DMS 273 (cell line): ENCODE measurements around the gene FADS3.

Experiments
- DNase-seq: peaks from one replicate; lab custom pipeline; 2025; ENCODE audit not compliant: unreplicated experiment; lab: John Stamatoyannopoulos, UW

FADS3 gene

GRCh38 chr11:61914471-61915171 is 23.3 kb upstream of the FADS3 start:
- DNase-seq, result no peak

GRCh38 chr11:61913699-61914395 is 22.5 kb upstream of the FADS3 start:
- no peak for DNase-seq

GRCh38 chr11:61912991-61913698 is 21.8 kb upstream of the FADS3 start:
- no peak for DNase-seq

GRCh38 chr11:61912530-61912898 is 21.2 kb upstream of the FADS3 start:
- DNase-seq, result no peak

- no peak for DNase-seq
Measured at GRCh38 chr11:61911701-61912529, 20.6 kb upstream of the FADS3 start.

GRCh38 chr11:61911128-61911700 is 19.9 kb upstream of the FADS3 start:
- no peak for DNase-seq

- DNase-seq, result no peak
Measured at GRCh38 chr11:61910187-61911127, 19.1 kb upstream of the FADS3 start.

- DNase-seq, result no peak
Measured at GRCh38 chr11:61908730-61909316, 17.5 kb upstream of the FADS3 start.

- no peak for DNase-seq
Measured at GRCh38 chr11:61907871-61908729, 16.8 kb upstream of the FADS3 start.

GRCh38 chr11:61907282-61907681 is 15.9 kb upstream of the FADS3 start:
- DNase-seq, result no peak

- no peak for DNase-seq
Measured at GRCh38 chr11:61906522-61906909, 15.2 kb upstream of the FADS3 start.

- DNase-seq, result no peak
Measured at GRCh38 chr11:61905801-61906521, 14.6 kb upstream of the FADS3 start.

GRCh38 chr11:61905067-61905696 is 13.8 kb upstream of the FADS3 start:
- no peak for DNase-seq

- no peak for DNase-seq
Measured at GRCh38 chr11:61904539-61905048, 13.2 kb upstream of the FADS3 start.

- DNase-seq, result no peak
Measured at GRCh38 chr11:61903845-61904244, 12.5 kb upstream of the FADS3 start.

GRCh38 chr11:61902313-61902712 is 11.0 kb upstream of the FADS3 start:
- no peak for DNase-seq

- no peak for DNase-seq
Measured at GRCh38 chr11:61901397-61901796, 10.1 kb upstream of the FADS3 start.
